HepG2 (cell line): Measurements from ENCODE around the gene EDEM3. TPM values are rescaled to one million over a fixed set of nuclear protein-coding genes. Genes with fewer than 3 reads are reported as not detected.

Experiments
- BRD4 ChIP-seq: sonication (generic); formaldehyde crosslinking; IDR thresholded peaks from 2 replicates; pipeline ENCODE4 v1.4.0; 2020; ENCODE audit warnings: missing genetic modification reagents
- HIVEP1 ChIP-seq: sonication (generic); formaldehyde crosslinking; IDR thresholded peaks from 2 replicates; pipeline ENCODE4 v1.4.0; 2020; ENCODE audit warnings: mild to moderate bottlenecking, missing genetic modification reagents
- HNRNPH1 ChIP-seq: fragments of 200-400 bp; formaldehyde crosslinking; optimal IDR thresholded peaks from 2 replicates; pipeline ENCODE3; 2017; ENCODE audit warnings: mild to moderate bottlenecking, low read depth, low read length
- PHF21A ChIP-seq: sonication (generic); formaldehyde crosslinking; IDR thresholded peaks from 2 replicates; pipeline ENCODE4 v1.5.0; 2020; ENCODE audit warnings: mild to moderate bottlenecking, missing genetic modification reagents
- SUZ12 ChIP-seq: fragments of 150-350 bp; IDR thresholded peaks from 2 replicates; pipeline ENCODE4 v1.6.1; 2014; ENCODE audit warnings: low read depth, low read length
- ZFX ChIP-seq: sonication (generic); formaldehyde crosslinking; IDR thresholded peaks from 2 replicates; pipeline ENCODE4 v1.4.0; 2020; ENCODE audit warnings: mild to moderate bottlenecking, low read depth, missing genetic modification reagents, moderate library complexity
- ZNF274 ChIP-seq: sonication (generic); formaldehyde crosslinking; IDR thresholded peaks from 2 replicates; pipeline ENCODE4 v1.5.1; 2020; ENCODE audit warnings: mild to moderate bottlenecking, missing genetic modification reagents
- ZNF335 ChIP-seq: sonication (generic); formaldehyde crosslinking; IDR thresholded peaks from 2 replicates; pipeline ENCODE4 v1.4.0; 2020; ENCODE audit warnings: missing genetic modification reagents
- polyA plus RNA-seq, 8 experiments: library from polyadenylated mRNA; depleted of rRNA in 3 of 8; stranded (reverse) in 7 of 8; unstranded in 1 of 8; fragments of >200 nt; fragmentation: Illumina TruSeq in 4 of 8; extraction: Trizol in 4 of 8; gene quantifications; 2 replicates each; pipeline versions ENCODE4 v1.2.1 to v1.2.3, GENCODE V29; 2011 to 2016; ENCODE audit warnings: low read depth in 4 of 8, missing spikeins in 1 of 8, mixed read lengths in 1 of 8; ENCODE audit not compliant: insufficient read depth in 1 of 8
- total RNA-seq, 5 experiments: library from RNA; depleted of rRNA; stranded (reverse); fragments of >200 nt; fragmentation: Illumina TruSeq; extraction: Trizol; gene quantifications; 2 replicates each; pipeline ENCODE4 v1.2.3, GENCODE V29; 2016; ENCODE audit warnings: low read depth in 1 of 5
- TF ChIP-seq, protein P1 (sequence below): sonication (generic); formaldehyde crosslinking; IDR thresholded peaks from 2 replicates; pipeline ENCODE4 v1.4.0; 2020; ENCODE audit warnings: missing genetic modification reagents, borderline replicate concordance
- TF ChIP-seq, protein P2 (sequence below): IDR thresholded peaks from 2 replicates; pipeline ENCODE4 v1.6.1; 2016; ENCODE audit warnings: missing genetic modification reagents, missing compliant biosample characterization
- TF ChIP-seq, protein P3 (sequence below): sonication (generic); formaldehyde crosslinking; IDR thresholded peaks from 2 replicates; pipeline ENCODE4 v1.4.0; 2020; ENCODE audit warnings: mild to moderate bottlenecking, missing genetic modification reagents
- TF ChIP-seq, protein P4 (sequence below), 2 experiments: sonication (generic) in 1 of 2; formaldehyde crosslinking in 1 of 2; IDR thresholded peaks; 2 replicates each; pipeline versions ENCODE4 v1.6.1 to v1.9.0; 2014 to 2022; ENCODE audit warnings: antibody characterized with exemption in 1 of 2, borderline replicate concordance in 1 of 2, inconsistent platforms in 1 of 2, low read depth in 1 of 2, missing genetic modification reagents in 1 of 2
- TF ChIP-seq, protein P5 (sequence below): sonication (generic); formaldehyde crosslinking; IDR thresholded peaks from 2 replicates; pipeline ENCODE4 v1.4.0; 2020; ENCODE audit warnings: low read depth, missing genetic modification reagents
- TF ChIP-seq, protein P6 (sequence below): IDR thresholded peaks from 2 replicates; pipeline ENCODE4 v1.6.1; 2012; ENCODE audit warnings: inconsistent platforms

Gene EDEM3
- total and polyA plus RNA-seq, 2 of the 13 experiments (the other 11 are each of a cell fraction or from before 2014, with no cell fraction given), result 13.1 to 18.2 TPM

DNA sequence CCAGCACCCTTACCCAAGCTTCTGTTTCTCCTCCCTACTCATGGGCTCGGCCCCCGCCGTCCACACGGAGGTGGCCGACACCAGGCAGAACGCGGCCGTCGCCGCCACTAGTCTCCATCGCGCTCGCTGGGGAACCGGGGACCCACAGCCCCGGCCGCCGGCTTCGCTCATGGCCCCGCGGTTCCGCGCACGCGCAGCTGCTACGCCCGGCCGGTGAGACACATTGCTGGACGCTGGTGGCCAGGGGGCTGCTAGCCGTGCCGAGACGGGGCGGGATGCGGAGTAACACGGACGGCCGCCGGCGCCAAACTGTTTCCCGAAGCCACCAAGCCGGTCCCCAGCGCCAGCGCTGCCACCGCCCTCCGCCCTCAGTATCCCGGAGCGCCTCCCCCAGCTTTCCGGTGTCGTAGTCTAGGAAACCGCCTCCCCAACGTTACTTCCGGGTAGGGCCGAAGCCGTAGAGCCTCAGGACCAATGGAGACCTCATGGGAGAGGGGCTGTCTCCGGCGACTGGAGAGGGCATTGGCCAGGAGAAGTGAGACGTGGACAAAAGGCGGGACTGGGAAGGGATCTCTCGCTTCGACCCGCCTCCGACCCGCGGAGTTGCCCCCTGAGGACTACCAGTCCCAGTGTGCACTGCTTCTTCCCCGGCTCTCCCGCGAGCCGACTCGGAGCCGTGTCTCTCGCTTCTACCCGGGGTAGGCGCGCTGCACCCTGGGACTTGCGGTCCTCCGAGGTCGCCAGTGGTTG lies at the start of gene EDEM3 (continued):
- TF ChIP-seq, protein P1, sequence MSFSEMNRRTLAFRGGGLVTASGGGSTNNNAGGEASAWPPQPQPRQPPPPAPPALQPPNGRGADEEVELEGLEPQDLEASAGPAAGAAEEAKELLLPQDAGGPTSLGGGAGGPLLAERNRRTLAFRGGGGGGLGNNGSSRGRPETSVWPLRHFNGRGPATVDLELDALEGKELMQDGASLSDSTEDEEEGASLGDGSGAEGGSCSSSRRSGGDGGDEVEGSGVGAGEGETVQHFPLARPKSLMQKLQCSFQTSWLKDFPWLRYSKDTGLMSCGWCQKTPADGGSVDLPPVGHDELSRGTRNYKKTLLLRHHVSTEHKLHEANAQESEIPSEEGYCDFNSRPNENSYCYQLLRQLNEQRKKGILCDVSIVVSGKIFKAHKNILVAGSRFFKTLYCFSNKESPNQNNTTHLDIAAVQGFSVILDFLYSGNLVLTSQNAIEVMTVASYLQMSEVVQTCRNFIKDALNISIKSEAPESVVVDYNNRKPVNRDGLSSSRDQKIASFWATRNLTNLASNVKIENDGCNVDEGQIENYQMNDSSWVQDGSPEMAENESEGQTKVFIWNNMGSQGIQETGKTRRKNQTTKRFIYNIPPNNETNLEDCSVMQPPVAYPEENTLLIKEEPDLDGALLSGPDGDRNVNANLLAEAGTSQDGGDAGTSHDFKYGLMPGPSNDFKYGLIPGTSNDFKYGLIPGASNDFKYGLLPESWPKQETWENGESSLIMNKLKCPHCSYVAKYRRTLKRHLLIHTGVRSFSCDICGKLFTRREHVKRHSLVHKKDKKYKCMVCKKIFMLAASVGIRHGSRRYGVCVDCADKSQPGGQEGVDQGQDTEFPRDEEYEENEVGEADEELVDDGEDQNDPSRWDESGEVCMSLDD (CRISPR knock-in tag), result 0 out of 2 replicates have a peak, but pooled peaks have one; percentile 53
- TF ChIP-seq PHF21A (peak; percentile 38; the same call in 1 of the 2 replicates), BRD4 (no peak), SUZ12 (peak; percentile 74), HNRNPH1 (peak; percentile 38), HIVEP1 (CRISPR knock-in tag) (no peak), ZNF274 (CRISPR knock-in tag) (0 out of 2 replicates have a peak, but pooled peaks have one; percentile 63), ZFX (CRISPR knock-in tag) (0 out of 2 replicates have a peak, but pooled peaks have one; percentile 31), ZNF335 (CRISPR knock-in tag) (peak; percentile 42; the same call in 1 of the 2 replicates)
- TF ChIP-seq, protein P2, sequence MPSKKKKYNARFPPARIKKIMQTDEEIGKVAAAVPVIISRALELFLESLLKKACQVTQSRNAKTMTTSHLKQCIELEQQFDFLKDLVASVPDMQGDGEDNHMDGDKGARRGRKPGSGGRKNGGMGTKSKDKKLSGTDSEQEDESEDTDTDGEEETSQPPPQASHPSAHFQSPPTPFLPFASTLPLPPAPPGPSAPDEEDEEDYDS (CRISPR knock-in tag), result peak; percentile 58
- TF ChIP-seq, protein P3, sequence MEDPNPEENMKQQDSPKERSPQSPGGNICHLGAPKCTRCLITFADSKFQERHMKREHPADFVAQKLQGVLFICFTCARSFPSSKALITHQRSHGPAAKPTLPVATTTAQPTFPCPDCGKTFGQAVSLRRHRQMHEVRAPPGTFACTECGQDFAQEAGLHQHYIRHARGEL, result no peak
- TF ChIP-seq, protein P4, sequence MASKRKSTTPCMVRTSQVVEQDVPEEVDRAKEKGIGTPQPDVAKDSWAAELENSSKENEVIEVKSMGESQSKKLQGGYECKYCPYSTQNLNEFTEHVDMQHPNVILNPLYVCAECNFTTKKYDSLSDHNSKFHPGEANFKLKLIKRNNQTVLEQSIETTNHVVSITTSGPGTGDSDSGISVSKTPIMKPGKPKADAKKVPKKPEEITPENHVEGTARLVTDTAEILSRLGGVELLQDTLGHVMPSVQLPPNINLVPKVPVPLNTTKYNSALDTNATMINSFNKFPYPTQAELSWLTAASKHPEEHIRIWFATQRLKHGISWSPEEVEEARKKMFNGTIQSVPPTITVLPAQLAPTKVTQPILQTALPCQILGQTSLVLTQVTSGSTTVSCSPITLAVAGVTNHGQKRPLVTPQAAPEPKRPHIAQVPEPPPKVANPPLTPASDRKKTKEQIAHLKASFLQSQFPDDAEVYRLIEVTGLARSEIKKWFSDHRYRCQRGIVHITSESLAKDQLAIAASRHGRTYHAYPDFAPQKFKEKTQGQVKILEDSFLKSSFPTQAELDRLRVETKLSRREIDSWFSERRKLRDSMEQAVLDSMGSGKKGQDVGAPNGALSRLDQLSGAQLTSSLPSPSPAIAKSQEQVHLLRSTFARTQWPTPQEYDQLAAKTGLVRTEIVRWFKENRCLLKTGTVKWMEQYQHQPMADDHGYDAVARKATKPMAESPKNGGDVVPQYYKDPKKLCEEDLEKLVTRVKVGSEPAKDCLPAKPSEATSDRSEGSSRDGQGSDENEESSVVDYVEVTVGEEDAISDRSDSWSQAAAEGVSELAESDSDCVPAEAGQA (IDR thresholded peaks at IDR 0.05; ENCODE audit: low read depth), result no peak
- TF ChIP-seq, protein P4 (CRISPR knock-in tag; IDR thresholded peaks at IDR 0.05; ENCODE audit: borderline replicate concordance), result no peak
- TF ChIP-seq, protein P5, sequence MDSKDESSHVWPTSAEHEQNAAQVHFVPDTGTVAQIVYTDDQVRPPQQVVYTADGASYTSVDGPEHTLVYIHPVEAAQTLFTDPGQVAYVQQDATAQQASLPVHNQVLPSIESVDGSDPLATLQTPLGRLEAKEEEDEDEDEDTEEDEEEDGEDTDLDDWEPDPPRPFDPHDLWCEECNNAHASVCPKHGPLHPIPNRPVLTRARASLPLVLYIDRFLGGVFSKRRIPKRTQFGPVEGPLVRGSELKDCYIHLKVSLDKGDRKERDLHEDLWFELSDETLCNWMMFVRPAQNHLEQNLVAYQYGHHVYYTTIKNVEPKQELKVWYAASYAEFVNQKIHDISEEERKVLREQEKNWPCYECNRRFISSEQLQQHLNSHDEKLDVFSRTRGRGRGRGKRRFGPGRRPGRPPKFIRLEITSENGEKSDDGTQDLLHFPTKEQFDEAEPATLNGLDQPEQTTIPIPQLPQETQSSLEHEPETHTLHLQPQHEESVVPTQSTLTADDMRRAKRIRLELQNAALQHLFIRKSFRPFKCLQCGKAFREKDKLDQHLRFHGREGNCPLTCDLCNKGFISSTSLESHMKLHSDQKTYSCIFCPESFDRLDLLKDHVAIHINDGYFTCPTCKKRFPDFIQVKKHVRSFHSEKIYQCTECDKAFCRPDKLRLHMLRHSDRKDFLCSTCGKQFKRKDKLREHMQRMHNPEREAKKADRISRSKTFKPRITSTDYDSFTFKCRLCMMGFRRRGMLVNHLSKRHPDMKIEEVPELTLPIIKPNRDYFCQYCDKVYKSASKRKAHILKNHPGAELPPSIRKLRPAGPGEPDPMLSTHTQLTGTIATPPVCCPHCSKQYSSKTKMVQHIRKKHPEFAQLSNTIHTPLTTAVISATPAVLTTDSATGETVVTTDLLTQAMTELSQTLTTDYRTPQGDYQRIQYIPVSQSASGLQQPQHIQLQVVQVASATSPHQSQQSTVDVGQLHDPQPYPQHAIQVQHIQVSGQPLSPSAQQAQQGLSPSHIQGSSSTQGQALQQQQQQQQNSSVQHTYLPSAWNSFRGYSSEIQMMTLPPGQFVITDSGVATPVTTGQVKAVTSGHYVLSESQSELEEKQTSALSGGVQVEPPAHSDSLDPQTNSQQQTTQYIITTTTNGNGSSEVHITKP, result 0 out of 2 replicates have a peak, but pooled peaks have one; percentile 7
- TF ChIP-seq, protein P6, sequence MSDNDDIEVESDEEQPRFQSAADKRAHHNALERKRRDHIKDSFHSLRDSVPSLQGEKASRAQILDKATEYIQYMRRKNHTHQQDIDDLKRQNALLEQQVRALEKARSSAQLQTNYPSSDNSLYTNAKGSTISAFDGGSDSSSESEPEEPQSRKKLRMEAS, result peak; percentile 9; the same call in 1 of the 2 replicates
